ENCODE results near the gene CLDN24. TPM values are rescaled to one million over a fixed set of nuclear protein-coding genes. Genes with fewer than 3 reads are reported as not detected.

Gene CLDN24
- total RNA-seq, 1 experiment from 2014 or later = not detected

DNA sequence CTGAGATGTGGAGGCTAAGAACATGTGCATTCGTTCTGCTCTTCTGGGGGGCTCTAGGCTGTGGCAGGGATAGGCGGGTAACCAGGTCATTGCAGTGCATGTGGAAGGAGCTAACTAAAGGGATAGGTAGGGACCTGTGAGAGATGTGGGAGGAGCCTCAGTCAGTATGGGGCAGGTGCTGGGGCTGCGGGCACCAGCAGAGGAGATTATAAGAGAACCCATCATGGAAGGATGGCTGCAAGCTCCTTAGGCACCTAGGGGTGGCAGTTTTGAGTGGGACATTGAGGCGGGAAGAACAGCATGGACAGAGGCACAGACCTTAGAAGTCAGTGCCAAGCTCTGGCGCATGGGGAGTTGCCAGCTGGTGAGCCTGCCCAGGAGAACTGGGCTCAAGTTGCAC is 9.4 kb downstream of the CLDN24 start:
- H3K4me3 ChIP-seq (ENCODE audit: low read depth in 2 of 2, low read length in 2 of 2) = no peak overlapping the region
- intact Hi-C loops (cut with micrococcal nuclease; ENCODE audit: unreplicated experiment) = no loop called here
- H3K27ac ChIP-seq (ENCODE audit: low read length) = no peak overlapping the region
- POLR2A ChIA-PET = no interaction called here
- H3K27me3 ChIP-seq (ENCODE audit: control insufficient read depth, insufficient read depth, low read length) = no peaks in the 10 kb centered on the region
- TF ChIP-seq POLR2AphosphoS5 (IDR thresholded peaks at IDR 0.05; ENCODE audit: low read depth, low read length) (no peak), TCF7L2 (IDR thresholded peaks at IDR 0.05; ENCODE audit: low read depth, low read length) (no peak), SIN3A (IDR thresholded peaks at IDR 0.05; ENCODE audit: borderline replicate concordance, insufficient read depth, low read depth, low read length) (no peak)
- TF ChIP-seq, protein P1, sequence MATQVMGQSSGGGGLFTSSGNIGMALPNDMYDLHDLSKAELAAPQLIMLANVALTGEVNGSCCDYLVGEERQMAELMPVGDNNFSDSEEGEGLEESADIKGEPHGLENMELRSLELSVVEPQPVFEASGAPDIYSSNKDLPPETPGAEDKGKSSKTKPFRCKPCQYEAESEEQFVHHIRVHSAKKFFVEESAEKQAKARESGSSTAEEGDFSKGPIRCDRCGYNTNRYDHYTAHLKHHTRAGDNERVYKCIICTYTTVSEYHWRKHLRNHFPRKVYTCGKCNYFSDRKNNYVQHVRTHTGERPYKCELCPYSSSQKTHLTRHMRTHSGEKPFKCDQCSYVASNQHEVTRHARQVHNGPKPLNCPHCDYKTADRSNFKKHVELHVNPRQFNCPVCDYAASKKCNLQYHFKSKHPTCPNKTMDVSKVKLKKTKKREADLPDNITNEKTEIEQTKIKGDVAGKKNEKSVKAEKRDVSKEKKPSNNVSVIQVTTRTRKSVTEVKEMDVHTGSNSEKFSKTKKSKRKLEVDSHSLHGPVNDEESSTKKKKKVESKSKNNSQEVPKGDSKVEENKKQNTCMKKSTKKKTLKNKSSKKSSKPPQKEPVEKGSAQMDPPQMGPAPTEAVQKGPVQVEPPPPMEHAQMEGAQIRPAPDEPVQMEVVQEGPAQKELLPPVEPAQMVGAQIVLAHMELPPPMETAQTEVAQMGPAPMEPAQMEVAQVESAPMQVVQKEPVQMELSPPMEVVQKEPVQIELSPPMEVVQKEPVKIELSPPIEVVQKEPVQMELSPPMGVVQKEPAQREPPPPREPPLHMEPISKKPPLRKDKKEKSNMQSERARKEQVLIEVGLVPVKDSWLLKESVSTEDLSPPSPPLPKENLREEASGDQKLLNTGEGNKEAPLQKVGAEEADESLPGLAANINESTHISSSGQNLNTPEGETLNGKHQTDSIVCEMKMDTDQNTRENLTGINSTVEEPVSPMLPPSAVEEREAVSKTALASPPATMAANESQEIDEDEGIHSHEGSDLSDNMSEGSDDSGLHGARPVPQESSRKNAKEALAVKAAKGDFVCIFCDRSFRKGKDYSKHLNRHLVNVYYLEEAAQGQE (IDR thresholded peaks at IDR 0.05; ENCODE audit: insufficient read depth in 1 of 2, low read depth in 2 of 2, low read length in 1 of 2) = no peak
- DNase-seq (ENCODE audit: low read depth, low spot score) (no peak), ATAC-seq (no peak)
- BruUV-seq (replicated peaks) = no TSS peak
- no peaks in the 10 kb centered on the region; the same call in 1 of the 2 replicates for H3K36me3 ChIP-seq (ENCODE audit: control insufficient read depth, insufficient read depth, low read length)
- in situ Hi-C loops (cut with HindIII; ENCODE audit: low pct_unique_long_range_greater_than_20kb, low sequenced_read_pairs) = no loop called here
- no peaks in the 10 kb centered on the region for H3K4me1 ChIP-seq (ENCODE audit: control insufficient read depth, insufficient read depth, low read length)
- no peaks in the 10 kb centered on the region for H3K9me3 ChIP-seq (ENCODE audit: control insufficient read depth, insufficient read depth, low read depth, low read length)
- CTCF ChIA-PET = no interaction called here

DNA sequence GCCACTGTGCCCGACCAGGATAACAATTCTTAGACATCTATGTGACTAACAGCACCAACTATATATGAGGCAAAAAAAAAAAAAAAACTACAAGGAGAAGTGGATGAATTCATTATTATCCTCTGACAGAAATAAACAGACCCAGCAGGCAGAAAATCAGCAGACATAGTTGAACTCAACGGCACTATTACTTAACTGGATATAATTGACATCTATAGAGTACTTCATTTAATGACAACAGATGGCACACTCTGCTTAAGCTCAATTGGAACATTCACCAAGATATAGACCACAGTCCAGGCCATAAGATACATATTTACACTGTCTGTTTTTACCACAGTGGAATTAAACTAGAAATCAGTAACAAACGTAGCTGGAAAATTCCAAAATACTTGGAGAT is 15.4 kb downstream of the CLDN24 start:
- in situ Hi-C loops (cut with HindIII; ENCODE audit: low pct_unique_long_range_greater_than_20kb, low sequenced_read_pairs) = no loop called here

More for the DNA sequence above, 15.4 kb downstream of the CLDN24 start:
- Histone ChIP-seq H3K27me3 (ENCODE audit: control insufficient read depth, insufficient read depth, low read length) (no peaks in the 10 kb centered on the region), H3K9me3 (ENCODE audit: control insufficient read depth, insufficient read depth, low read depth, low read length) (no peaks in the 10 kb centered on the region), H3K36me3 (ENCODE audit: control insufficient read depth, insufficient read depth, low read length) (peaks cover 3% of the 10 kb centered on the region; the same call in 1 of the 2 replicates), H3K4me3 (ENCODE audit: low read depth in 2 of 2, low read length in 2 of 2) (no peak overlapping the region), H3K27ac (ENCODE audit: low read length) (no peak overlapping the region), H3K4me1 (ENCODE audit: control insufficient read depth, insufficient read depth, low read length) (no peaks in the 10 kb centered on the region)
- BruUV-seq (replicated peaks) = no TSS peak
- ChIA-PET CTCF (no interaction called here), POLR2A (interaction anchor here (0.6 kb wide), 1 partner anchor 45 kb away, joined by 6 read pairs; no protein-coding TSS in a partner anchor)
- no peak for DNase-seq (ENCODE audit: low read depth, low spot score)
- ATAC-seq = no peak
- TF ChIP-seq, protein P1 (IDR thresholded peaks at IDR 0.05; ENCODE audit: insufficient read depth in 1 of 2, low read depth in 2 of 2, low read length in 1 of 2) = no peak
- TF ChIP-seq SIN3A (IDR thresholded peaks at IDR 0.05; ENCODE audit: borderline replicate concordance, insufficient read depth, low read depth, low read length) (no peak), POLR2AphosphoS5 (IDR thresholded peaks at IDR 0.05; ENCODE audit: low read depth, low read length) (no peak), TCF7L2 (IDR thresholded peaks at IDR 0.05; ENCODE audit: low read depth, low read length) (no peak)
- TF ChIP-seq, protein P2, sequence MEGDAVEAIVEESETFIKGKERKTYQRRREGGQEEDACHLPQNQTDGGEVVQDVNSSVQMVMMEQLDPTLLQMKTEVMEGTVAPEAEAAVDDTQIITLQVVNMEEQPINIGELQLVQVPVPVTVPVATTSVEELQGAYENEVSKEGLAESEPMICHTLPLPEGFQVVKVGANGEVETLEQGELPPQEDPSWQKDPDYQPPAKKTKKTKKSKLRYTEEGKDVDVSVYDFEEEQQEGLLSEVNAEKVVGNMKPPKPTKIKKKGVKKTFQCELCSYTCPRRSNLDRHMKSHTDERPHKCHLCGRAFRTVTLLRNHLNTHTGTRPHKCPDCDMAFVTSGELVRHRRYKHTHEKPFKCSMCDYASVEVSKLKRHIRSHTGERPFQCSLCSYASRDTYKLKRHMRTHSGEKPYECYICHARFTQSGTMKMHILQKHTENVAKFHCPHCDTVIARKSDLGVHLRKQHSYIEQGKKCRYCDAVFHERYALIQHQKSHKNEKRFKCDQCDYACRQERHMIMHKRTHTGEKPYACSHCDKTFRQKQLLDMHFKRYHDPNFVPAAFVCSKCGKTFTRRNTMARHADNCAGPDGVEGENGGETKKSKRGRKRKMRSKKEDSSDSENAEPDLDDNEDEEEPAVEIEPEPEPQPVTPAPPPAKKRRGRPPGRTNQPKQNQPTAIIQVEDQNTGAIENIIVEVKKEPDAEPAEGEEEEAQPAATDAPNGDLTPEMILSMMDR (IDR thresholded peaks at IDR 0.05) = no peak
- intact Hi-C loops (cut with micrococcal nuclease; ENCODE audit: unreplicated experiment) = loop anchor here (10.0 kb wide), 1 partner anchor 88 kb away; no protein-coding TSS in a partner anchor

Measured in Panc1 (cell line).